ENCODE measurements around the gene ZNF66.
"Not testable (repeated sequence)": the region's sequence is repeated elsewhere in the genome, so short reads cannot be mapped to it uniquely, and the experiment has no call there.

Gene ZNF66

GRCh38 chr19:20776083-20777076, at the start of gene ZNF66:
TSS of gene ZNF66 (plus strand) at chr19:20776304. CDS start at chr19:20776448, 144 bp downstream.
- intact Hi-C loops (cut with DNase I), result loop anchor here (10.0 kb wide), 1 partner anchor 212 kb away; the partner anchor contains the start of gene ZNF737
- peak; percentile 95 to 100 (median 98) for DNase-seq

- intact Hi-C loops (cut with DNase I); DNase-seq: not testable (repeated sequence)
Measured at GRCh38 chr19:20750169-20750568, 25.9 kb upstream of the ZNF66 start.

GRCh38 chr19:20752291-20752690, 23.8 kb upstream of the ZNF66 start:
- DNase-seq; intact Hi-C loops (cut with DNase I): not testable (repeated sequence)

- DNase-seq; intact Hi-C loops (cut with DNase I): not testable (repeated sequence)
Measured at GRCh38 chr19:20769225-20769736, 6.8 kb upstream of the ZNF66 start.

- no peak for DNase-seq
- intact Hi-C loops (cut with DNase I), result no loop called here
Measured at GRCh38 chr19:20787786-20788185, 11.7 kb downstream of the ZNF66 start.

GRCh38 chr19:20791806-20792205, 15.7 kb downstream of the ZNF66 start:
- no peak for DNase-seq

GRCh38 chr19:20806311-20807262, 30.5 kb downstream of the ZNF66 start:
- intact Hi-C loops (cut with DNase I); DNase-seq: not testable (repeated sequence)

More at GRCh38 chr19:20791806-20792205, 15.7 kb downstream of the ZNF66 start:
- intact Hi-C loops (cut with DNase I), result no loop called here

GRCh38 chr19:20840371-20840770, 64.3 kb downstream of the ZNF66 start:
- intact Hi-C loops (cut with DNase I), result no loop called here
- no peak for DNase-seq

Measured in head of caudate nucleus (tissue), 42 donors.